Measurements from ENCODE around the gene DPP3. TPM values are rescaled to one million over a fixed set of nuclear protein-coding genes. Genes with fewer than 3 reads are reported as not detected.

Gene DPP3
- total RNA-seq, 4 donors from 2014 or later, result 12.2 to 23.0 (median 22.2) TPM

- Histone ChIP-seq H3K27me3 (no peaks in the 10 kb centered on the region), H3K27ac (no peak overlapping the region), H3K4me3 (no peak overlapping the region), H3K36me3 (peaks cover 74% of the 10 kb centered on the region), H3K4me1 (no peaks in the 10 kb centered on the region), H3K9me3 (no peaks in the 10 kb centered on the region)
- 92% methylated on average over 15 of the region's 17 CpGs for WGBS
- TF ChIP-seq CTCF (IDR thresholded peaks at IDR 0.05) (no peak), EP300 (IDR thresholded peaks at IDR 0.05) (no peak), POLR2A (IDR thresholded peaks at IDR 0.05) (no peak), POLR2AphosphoS5 (IDR thresholded peaks at IDR 0.05) (no peak)
- DNase-seq (ENCODE audit: low spot score in 2 of 2), result no peak
Measured at GRCh38 chr11:66495401-66495854, 15.2 kb downstream of the DPP3 start.

- Histone ChIP-seq H3K9me3 (no peaks in the 10 kb centered on the region), H3K27me3 (no peaks in the 10 kb centered on the region), H3K4me1 (no peaks in the 10 kb centered on the region), H3K27ac (no peak overlapping the region), H3K4me3 (no peak overlapping the region), H3K36me3 (peaks cover 60% of the 10 kb centered on the region)
- TF ChIP-seq POLR2A (IDR thresholded peaks at IDR 0.05), result no peak
- TF ChIP-seq CTCF (IDR thresholded peaks at IDR 0.05), result no peak
- no peak for TF ChIP-seq EP300 (IDR thresholded peaks at IDR 0.05)
- TF ChIP-seq POLR2AphosphoS5 (IDR thresholded peaks at IDR 0.05), result no peak
- 98% methylated on average over 12 of the region's 16 CpGs for WGBS
- DNase-seq (ENCODE audit: low spot score in 2 of 2), result no peak
Measured at GRCh38 chr11:66497206-66497605, 17.0 kb downstream of the DPP3 start.

DNA sequence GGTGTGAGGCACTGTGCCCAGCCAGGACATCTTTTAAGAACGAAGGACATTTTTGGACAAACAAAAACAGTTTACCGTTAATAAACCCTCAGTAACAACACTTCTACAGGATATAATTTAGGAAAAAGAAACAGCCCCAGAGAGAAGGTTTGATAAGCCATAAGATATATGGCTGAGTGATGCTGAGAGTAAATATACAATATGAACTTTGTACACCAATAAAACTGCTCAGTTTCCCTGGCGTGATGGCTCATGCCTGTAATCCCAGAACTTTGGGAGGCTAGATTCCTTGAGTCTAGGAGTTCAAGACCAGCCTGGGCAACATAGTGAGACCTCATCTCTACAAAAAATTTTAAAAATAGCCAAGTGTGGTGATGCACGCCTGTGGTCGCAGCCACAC, 18.3 kb downstream of the DPP3 start:
- H3K36me3 ChIP-seq, result peaks cover 49% of the 10 kb centered on the region

DNA sequence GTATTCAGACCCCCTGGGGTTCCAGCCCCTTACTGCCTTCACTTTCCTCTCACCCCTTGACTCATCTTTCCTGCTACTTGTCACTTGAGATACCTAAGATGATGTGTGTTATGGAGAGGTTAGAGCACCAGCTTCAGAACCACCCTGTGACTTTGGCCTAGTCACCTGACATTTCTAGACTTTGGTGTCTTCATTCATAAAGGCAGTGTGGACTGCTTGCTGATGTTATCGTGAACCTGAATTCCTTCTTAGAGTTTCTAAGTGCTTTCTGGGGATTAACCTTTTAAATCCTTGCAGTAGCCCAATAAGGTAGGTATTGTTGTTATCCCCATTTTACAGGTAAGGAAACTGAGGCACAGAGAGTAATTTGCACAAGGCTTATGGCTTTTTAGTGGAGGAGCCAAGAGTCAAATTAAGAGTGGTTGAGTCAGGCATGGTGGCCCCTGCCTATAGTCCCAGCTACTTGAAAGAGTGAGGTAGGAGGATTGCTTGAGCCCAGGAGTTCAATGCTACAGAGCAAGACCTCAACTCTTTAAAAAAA, 25.1 kb downstream of the DPP3 start:
- Histone ChIP-seq H3K36me3 (peaks cover 28% of the 10 kb centered on the region), H3K9me3 (no peaks in the 10 kb centered on the region), H3K4me1 (peaks cover 3% of the 10 kb centered on the region), H3K27ac (no peak overlapping the region), H3K27me3 (no peaks in the 10 kb centered on the region), H3K4me3 (no peak overlapping the region)
- TF ChIP-seq CTCF (IDR thresholded peaks at IDR 0.05), result no peak
- no peak for TF ChIP-seq POLR2A (IDR thresholded peaks at IDR 0.05)
- TF ChIP-seq EP300 (IDR thresholded peaks at IDR 0.05), result no peak
- TF ChIP-seq POLR2AphosphoS5 (IDR thresholded peaks at IDR 0.05), result no peak
- DNase-seq (ENCODE audit: low spot score in 2 of 2), result no peak
- 100% methylated on average over 1 of the region's 1 CpG for WGBS

More for the DNA sequence above, 18.3 kb downstream of the DPP3 start:
- Histone ChIP-seq H3K4me1 (no peaks in the 10 kb centered on the region), H3K9me3 (no peaks in the 10 kb centered on the region), H3K27me3 (no peaks in the 10 kb centered on the region), H3K4me3 (no peak overlapping the region), H3K27ac (no peak overlapping the region)
- no peak for DNase-seq (ENCODE audit: low spot score in 2 of 2)
- TF ChIP-seq POLR2A (IDR thresholded peaks at IDR 0.05), result no peak
- TF ChIP-seq CTCF (IDR thresholded peaks at IDR 0.05), result no peak
- TF ChIP-seq POLR2AphosphoS5 (IDR thresholded peaks at IDR 0.05), result no peak
- no peak for TF ChIP-seq EP300 (IDR thresholded peaks at IDR 0.05)
- 93% methylated on average over 5 of the region's 5 CpGs for WGBS

GRCh38 chr11:66509131-66509561, 28.9 kb downstream of the DPP3 start:
- Histone ChIP-seq H3K4me1 (peaks cover 15% of the 10 kb centered on the region), H3K27ac (no peak overlapping the region), H3K36me3 (peaks cover 20% of the 10 kb centered on the region), H3K9me3 (no peaks in the 10 kb centered on the region), H3K4me3 (no peak overlapping the region), H3K27me3 (no peaks in the 10 kb centered on the region)
- WGBS, result 84% methylated on average over 7 of the region's 7 CpGs
- no peak for DNase-seq (ENCODE audit: low spot score in 2 of 2)
- TF ChIP-seq POLR2A (IDR thresholded peaks at IDR 0.05), result no peak
- no peak for TF ChIP-seq EP300 (IDR thresholded peaks at IDR 0.05)
- TF ChIP-seq POLR2AphosphoS5 (IDR thresholded peaks at IDR 0.05), result no peak
- TF ChIP-seq CTCF (IDR thresholded peaks at IDR 0.05), result no peak

Data from suprapubic skin (tissue), 4 donors.